HG03025 (cell line): ENCODE results near the gene AK3.

Experiments
- ATAC-seq: cut with Tn5 transposase; IDR thresholded peaks from one replicate; pipeline ENCODE4 v1.9.1; 2021; ENCODE audit warnings: mild to moderate bottlenecking, moderate library complexity; ENCODE audit not compliant: unreplicated experiment, low FRiP score

AK3 gene

GRCh38 chr9:4709380-4709779 lies 31.6 kb downstream of the AK3 start:
- no peak for ATAC-seq

- ATAC-seq, result no peak
Measured at GRCh38 chr9:4706971-4707622, 33.9 kb downstream of the AK3 start.

GRCh38 chr9:4706021-4706420 lies 35.0 kb downstream of the AK3 start:
- no peak for ATAC-seq

- ATAC-seq, result no peak
Measured at GRCh38 chr9:4704129-4704528, 36.9 kb downstream of the AK3 start.

GRCh38 chr9:4701526-4701925 lies 39.5 kb downstream of the AK3 start:
- no peak for ATAC-seq

GRCh38 chr9:4700932-4701331 lies 40.1 kb downstream of the AK3 start:
- no peak for ATAC-seq

GRCh38 chr9:4700091-4700490 lies 40.9 kb downstream of the AK3 start:
- ATAC-seq, result no peak

GRCh38 chr9:4691795-4692194 lies 49.2 kb downstream of the AK3 start:
- ATAC-seq, result no peak

- ATAC-seq, result peak; percentile 60
Measured at GRCh38 chr9:4690144-4690543, 50.9 kb downstream of the AK3 start.

- peak; percentile 72 for ATAC-seq
Measured at GRCh38 chr9:4689687-4690104, 51.3 kb downstream of the AK3 start.

- ATAC-seq, result no peak
Measured at GRCh38 chr9:4689021-4689420, 52.0 kb downstream of the AK3 start.

- no peak for ATAC-seq
Measured at GRCh38 chr9:4686584-4686983, 54.4 kb downstream of the AK3 start.

- no peak for ATAC-seq
Measured at GRCh38 chr9:4686112-4686511, 54.9 kb downstream of the AK3 start.

GRCh38 chr9:4684820-4685219 lies 56.2 kb downstream of the AK3 start:
- no peak for ATAC-seq

GRCh38 chr9:4680750-4681149 lies 60.3 kb downstream of the AK3 start:
- no peak for ATAC-seq

- no peak for ATAC-seq
Measured at GRCh38 chr9:4680173-4680525, 60.9 kb downstream of the AK3 start.

- peak; percentile 97 for ATAC-seq
Measured at GRCh38 chr9:4679268-4680172, 61.5 kb downstream of the AK3 start, which contains the start of gene CDC37L1. TSS of gene CDC37L1 (plus strand) at chr9:4679569. CDS start at chr9:4679768, 199 bp downstream.

GRCh38 chr9:4678679-4679267 lies 62.2 kb downstream of the AK3 start:
- no peak for ATAC-seq

- no peak for ATAC-seq
Measured at GRCh38 chr9:4677392-4677791, 63.6 kb downstream of the AK3 start.

GRCh38 chr9:4674783-4675182 lies 66.2 kb downstream of the AK3 start:
- no peak for ATAC-seq

GRCh38 chr9:4671737-4672136 lies 69.3 kb downstream of the AK3 start:
- no peak for ATAC-seq
